Brain microvascular endothelial cell (primary cell): Measurements from ENCODE around the gene TBC1D16.

ENCODE experiments used
- DNase-seq: peaks from one replicate; pipeline ENCODE4 v3.0.0-alpha.2; 2020
- H3K27ac ChIP-seq: fragments of 250-450 bp; sonication (Bioruptor Pico); 2 replicates; pipeline ENCODE4 v1.5.1; 2020; ENCODE audit warnings: mild to moderate bottlenecking, moderate library complexity
- H3K27me3 ChIP-seq: fragments of 250-450 bp; sonication (Bioruptor Pico); replicated peaks from 2 replicates; pipeline ENCODE4 v1.5.1; 2020; ENCODE audit warnings: mild to moderate bottlenecking
- H3K36me3 ChIP-seq: fragments of 250-450 bp; sonication (Bioruptor Pico); replicated peaks from 2 replicates; pipeline ENCODE4 v1.5.1; 2020; ENCODE audit warnings: mild to moderate bottlenecking
- H3K4me3 ChIP-seq: 2 replicates; pipeline ENCODE4 v1.5.1; 2011; ENCODE audit warnings: low read depth, mild to moderate bottlenecking, control low read depth, low read length, moderate library complexity
- in situ Hi-C: cut with HindIII; loops from 2 replicates; pipeline ENCODE4 v1.10.0; 2017; ENCODE audit warnings: low sequenced_read_pairs, low pct_ligation_motif_present
- TF ChIP-seq, protein P1 (sequence below): IDR thresholded peaks from 2 replicates; pipeline ENCODE4 v1.5.1; 2011; ENCODE audit warnings: low read depth, mild to moderate bottlenecking, moderate library complexity, low read length, control low read depth, inconsistent platforms; ENCODE audit errors: missing control alignments

Gene TBC1D16

DNA sequence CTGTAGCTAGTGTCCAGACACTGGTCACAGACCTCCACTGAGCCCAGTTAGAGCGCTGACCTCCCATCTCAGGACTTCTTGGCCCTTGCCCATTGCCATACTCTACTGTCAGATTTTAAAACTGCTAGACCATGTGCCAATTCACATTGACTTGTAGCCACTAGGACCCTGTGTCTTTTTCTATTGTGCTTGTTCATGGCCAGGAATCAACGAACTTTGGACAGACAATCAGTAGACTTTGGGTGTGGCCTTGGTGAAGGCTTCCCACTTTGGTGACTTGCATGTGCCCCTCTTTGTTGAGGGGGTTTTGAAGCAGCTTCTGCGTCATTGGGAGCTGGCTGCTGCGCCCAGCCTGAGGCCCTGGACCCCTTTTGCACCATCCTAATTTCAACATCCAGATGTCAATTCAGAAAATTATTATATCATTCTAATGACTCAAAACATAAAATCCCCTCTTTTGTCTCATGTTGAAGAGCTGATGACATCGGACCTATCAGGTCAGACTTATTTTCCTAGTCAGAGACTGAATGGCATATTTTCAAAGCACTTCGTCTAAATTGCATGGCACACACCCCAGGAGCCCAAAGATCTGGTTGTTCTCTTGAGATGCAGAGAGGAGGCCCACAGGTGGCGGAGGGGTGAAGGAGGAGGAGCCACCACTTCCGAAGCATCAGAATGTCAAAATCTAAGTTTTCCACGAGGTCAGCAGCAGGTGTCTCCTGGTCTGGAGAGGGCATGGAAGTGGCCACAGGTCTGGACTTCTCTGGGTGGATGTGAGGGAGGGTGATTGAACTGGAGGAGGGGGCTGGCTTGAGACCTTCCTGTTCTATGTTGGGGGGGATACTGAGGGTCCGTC lies 103.0 kb downstream of the TBC1D16 start:
- TF ChIP-seq, protein P1, sequence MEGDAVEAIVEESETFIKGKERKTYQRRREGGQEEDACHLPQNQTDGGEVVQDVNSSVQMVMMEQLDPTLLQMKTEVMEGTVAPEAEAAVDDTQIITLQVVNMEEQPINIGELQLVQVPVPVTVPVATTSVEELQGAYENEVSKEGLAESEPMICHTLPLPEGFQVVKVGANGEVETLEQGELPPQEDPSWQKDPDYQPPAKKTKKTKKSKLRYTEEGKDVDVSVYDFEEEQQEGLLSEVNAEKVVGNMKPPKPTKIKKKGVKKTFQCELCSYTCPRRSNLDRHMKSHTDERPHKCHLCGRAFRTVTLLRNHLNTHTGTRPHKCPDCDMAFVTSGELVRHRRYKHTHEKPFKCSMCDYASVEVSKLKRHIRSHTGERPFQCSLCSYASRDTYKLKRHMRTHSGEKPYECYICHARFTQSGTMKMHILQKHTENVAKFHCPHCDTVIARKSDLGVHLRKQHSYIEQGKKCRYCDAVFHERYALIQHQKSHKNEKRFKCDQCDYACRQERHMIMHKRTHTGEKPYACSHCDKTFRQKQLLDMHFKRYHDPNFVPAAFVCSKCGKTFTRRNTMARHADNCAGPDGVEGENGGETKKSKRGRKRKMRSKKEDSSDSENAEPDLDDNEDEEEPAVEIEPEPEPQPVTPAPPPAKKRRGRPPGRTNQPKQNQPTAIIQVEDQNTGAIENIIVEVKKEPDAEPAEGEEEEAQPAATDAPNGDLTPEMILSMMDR, result no peak
- in situ Hi-C loops, result no loop called here
- no peak for DNase-seq
- no peak overlapping the region for H3K4me3 ChIP-seq
- H3K36me3 ChIP-seq, result no peaks in the 10 kb centered on the region
- H3K27me3 ChIP-seq, result peaks cover 27% of the 10 kb centered on the region
- no peak overlapping the region for H3K27ac ChIP-seq

DNA sequence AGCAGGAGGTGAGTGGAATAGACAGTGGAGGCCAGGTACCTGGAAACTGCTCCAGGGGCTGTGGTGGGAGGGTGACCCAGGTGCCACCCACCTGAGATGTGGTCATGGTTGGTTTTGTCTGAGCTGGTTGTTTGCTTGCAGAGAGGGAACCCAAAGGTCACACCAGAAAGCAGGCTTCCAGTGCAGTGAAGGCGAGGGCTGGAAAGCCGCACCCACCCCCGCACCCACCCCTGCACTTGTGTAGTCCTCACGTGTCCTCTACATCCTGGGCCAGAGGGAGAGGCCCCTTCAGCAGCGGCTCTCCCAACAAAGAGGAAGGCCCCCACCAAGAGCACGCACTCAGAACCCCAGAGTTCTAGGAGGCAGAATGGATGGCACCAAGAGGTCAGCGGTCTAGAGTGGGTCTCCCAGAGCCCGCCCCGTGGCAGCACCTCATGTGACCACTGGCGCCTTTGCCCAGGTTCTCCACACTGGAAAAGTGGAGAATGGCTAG lies 103.8 kb downstream of the TBC1D16 start:
- TF ChIP-seq, protein P1, result no peak
- peaks cover 27% of the 10 kb centered on the region for H3K27me3 ChIP-seq
- in situ Hi-C loops, result no loop called here
- no peak for DNase-seq
- no peaks in the 10 kb centered on the region for H3K36me3 ChIP-seq
- H3K4me3 ChIP-seq, result no peak overlapping the region
- H3K27ac ChIP-seq, result no peak overlapping the region

DNA sequence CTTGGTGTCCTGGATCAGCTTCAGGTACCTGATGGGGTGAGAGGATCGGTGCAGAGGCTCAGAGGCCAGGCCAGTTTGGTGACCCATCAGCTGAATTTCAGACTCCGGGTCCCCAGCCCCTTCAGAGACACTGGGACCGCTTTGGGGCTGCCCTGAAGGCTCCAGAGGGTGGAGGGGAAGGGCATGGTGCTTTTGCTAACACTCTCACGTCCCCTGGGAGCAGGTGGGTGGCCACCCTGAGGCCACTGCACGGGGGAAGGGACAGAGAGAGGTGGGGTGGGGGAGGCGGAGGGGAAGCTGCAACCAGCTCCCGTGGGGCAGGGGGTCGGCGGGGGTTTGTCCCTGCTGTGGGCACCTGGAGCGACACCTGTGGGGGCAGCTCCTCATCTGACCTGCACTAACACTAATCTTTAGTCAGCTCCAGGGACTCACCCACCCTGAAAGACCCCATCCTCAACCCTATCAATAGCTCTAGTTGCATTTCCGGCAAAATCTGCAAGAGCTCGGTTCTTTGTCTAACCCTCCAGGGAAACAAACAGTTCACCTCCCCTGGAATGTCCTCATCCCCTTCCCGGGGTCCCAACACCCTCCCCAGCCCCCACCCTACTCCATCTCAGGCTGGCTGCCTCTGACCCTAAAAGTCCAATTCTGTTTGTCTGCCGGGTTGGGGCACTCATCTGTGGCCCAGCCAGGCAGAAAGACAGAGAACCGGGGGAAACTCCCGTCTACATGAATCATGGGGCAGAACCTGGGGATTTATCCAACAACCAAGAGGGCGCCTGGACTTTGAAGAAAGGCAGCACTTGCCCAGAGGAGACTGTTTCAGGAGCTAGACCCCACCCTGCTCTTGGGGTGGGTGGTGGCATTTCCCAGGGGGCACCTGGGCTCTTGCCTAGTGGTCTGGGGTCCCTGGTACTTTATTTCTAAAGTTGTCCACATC lies 104.5 kb downstream of the TBC1D16 start:
- H3K27ac ChIP-seq, result no peak overlapping the region
- in situ Hi-C loops, result no loop called here
- TF ChIP-seq, protein P1, result no peak
- H3K4me3 ChIP-seq, result no peak overlapping the region
- no peaks in the 10 kb centered on the region for H3K36me3 ChIP-seq
- peaks cover 27% of the 10 kb centered on the region for H3K27me3 ChIP-seq
- DNase-seq, result no peak

DNA sequence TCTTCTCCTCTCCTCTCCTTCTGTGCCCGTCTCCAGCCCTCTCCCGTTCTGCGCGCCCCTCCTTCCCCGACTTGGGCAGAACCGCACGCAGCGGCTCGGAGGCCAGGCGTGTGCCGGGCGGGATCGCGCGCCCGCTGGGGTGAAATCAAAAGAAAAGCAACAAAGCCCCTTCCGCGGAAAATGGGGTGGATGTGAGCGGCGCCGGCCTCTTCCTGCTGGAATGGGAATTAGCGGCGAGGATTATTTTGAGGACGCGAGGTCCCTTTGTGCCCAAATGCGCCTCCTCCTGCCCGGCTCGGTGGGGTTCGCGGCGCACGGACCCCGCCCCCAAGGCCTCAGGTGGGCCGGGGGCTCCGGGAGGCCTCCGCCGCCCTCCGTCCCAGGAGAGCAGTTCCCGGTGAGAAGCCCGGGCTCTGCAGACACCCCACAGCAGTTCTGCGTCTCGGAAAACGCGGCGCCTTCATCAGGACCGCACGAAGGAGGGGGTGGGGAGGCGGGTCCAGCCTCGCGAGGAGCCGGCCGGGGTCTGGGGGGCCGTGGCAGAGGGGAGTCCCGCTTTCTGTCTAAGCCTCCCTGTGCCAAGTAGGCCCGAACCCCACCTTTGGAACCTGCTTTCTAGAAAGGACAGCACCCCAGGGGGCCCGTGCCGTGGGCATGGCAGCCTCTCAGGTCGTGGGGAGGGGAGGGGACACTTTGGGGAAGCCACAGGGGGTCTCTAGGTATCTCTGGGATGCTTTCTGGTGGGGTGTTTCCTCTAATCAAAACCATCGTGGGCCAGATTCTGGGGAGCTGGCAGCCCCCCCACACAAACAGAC lies 105.4 kb downstream of the TBC1D16 start:
- Histone ChIP-seq H3K36me3 (no peaks in the 10 kb centered on the region), H3K4me3 (peak overlapping the region; percentile 9), H3K27me3 (peaks cover 27% of the 10 kb centered on the region), H3K27ac (no peak overlapping the region)
- TF ChIP-seq, protein P1, result no peak
- in situ Hi-C loops, result no loop called here
- DNase-seq, result no peak

DNA sequence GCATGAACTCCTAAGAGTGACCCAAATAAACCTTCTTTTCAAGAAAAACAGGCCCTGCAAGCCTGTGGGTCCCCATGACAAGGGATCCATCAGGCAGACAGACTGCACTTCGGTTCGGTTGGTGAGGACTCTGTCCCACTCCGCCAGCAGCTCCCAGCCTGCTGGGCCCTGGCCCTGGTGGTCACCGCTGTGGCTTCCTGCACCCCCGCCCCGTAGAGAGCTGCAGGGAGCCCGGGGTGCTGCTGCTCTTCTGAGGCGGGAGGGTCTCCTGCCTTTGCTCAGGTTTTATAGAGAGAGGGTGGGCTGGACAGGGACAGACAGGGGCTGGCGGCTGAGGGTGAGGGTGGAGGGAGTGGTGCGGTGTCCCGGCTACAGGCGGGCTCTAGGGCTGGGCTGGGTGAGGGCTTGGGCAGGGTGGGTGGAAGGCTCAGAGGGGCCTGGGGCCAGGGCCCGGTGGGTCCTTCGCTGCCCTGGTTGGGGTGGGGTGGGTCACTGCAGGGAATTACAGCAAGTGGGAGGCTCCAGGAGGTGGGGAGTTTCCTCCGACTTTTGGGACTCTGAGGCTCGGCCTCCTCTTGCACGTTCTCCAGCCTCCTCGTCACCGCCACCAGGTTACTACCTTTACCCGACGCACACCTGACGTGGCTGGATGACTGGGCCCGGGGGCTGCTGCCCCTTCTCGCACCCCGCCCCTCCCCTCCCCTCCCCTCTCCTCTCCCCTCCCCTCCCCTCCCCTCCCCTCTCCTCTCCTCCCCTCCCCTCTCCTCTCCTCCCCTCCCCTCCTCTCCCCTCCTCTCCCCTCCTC lies 106.2 kb downstream of the TBC1D16 start:
- TF ChIP-seq, protein P1, result no peak
- no peak for DNase-seq
- in situ Hi-C loops, result no loop called here
- peaks cover 27% of the 10 kb centered on the region for H3K27me3 ChIP-seq
- H3K4me3 ChIP-seq, result no peak overlapping the region
- no peak overlapping the region for H3K27ac ChIP-seq
- no peaks in the 10 kb centered on the region for H3K36me3 ChIP-seq
